OCI-LY7 (cell line): ENCODE results near the gene MBD3. TPM values are rescaled to one million over a fixed set of nuclear protein-coding genes. Genes with fewer than 3 reads are reported as not detected.

Source experiments
- BruUV-seq: library from RNA; stranded (reverse); fragments of 400-500 nt; replicated peaks from 2 replicates; lab custom pipeline; 2021; lab: Mats Ljungman, UMichigan
- CTCF ChIA-PET: fragments of 300-600 bp; sonication (Branson Sonifier 250); formaldehyde crosslinking; loops from one replicate; lab custom pipeline; 2022; ENCODE audit warnings: antibody characterized with exemption; ENCODE audit not compliant: unreplicated experiment; lab: Charles Lee
- POLR2A ChIA-PET: fragments of 300-600 bp; sonication (Branson Sonifier 250); formaldehyde crosslinking; loops from one replicate; lab custom pipeline; 2022; ENCODE audit warnings: antibody characterized with exemption; lab: Charles Lee
- DNase-seq: peaks from one replicate; pipeline ENCODE4 v3.0.0-alpha.2; 2015; ENCODE audit warnings: low spot score
- H2AFZ ChIP-seq: fragments of 200-600 bp; sonication (generic), shearing (Covaris generic); 2 replicates; pipeline ENCODE4 v1.6.1; 2014; ENCODE audit warnings: mild to moderate bottlenecking, antibody characterized with exemption, low read length, moderate library complexity
- H3K27ac ChIP-seq: fragments of 200-600 bp; sonication (generic); 2 replicates; pipeline ENCODE4 v1.5.1; 2014; ENCODE audit warnings: mixed run types, low read depth, mild to moderate bottlenecking, moderate library complexity, low read length, inconsistent platforms; ENCODE audit not compliant: poor library complexity, severe bottlenecking
- H3K36me3 ChIP-seq: fragments of 200-600 bp; sonication (generic); 2 replicates; pipeline ENCODE4 v1.6.1; 2014; ENCODE audit warnings: mild to moderate bottlenecking, antibody characterized with exemption, low read length, moderate library complexity, mixed read lengths; ENCODE audit not compliant: insufficient read depth
- H3K4me1 ChIP-seq: fragments of 200-600 bp; sonication (generic); 2 replicates; pipeline ENCODE4 v1.5.1; 2014; ENCODE audit warnings: mild to moderate bottlenecking, low read length; ENCODE audit not compliant: insufficient read depth, poor library complexity, severe bottlenecking
- H3K4me2 ChIP-seq: fragments of 200-600 bp; sonication (generic); 2 replicates; pipeline ENCODE4 v1.6.1; 2014; ENCODE audit warnings: mild to moderate bottlenecking, low read length
- H3K4me3 ChIP-seq: fragments of 200-600 bp; sonication (generic); 2 replicates; pipeline ENCODE4 v1.5.1; 2014; ENCODE audit warnings: mild to moderate bottlenecking, low read depth, low read length; ENCODE audit not compliant: poor library complexity, severe bottlenecking
- H3K79me2 ChIP-seq: fragments of 200-600 bp; sonication (generic); 2 replicates; pipeline ENCODE4 v1.6.1; 2016; ENCODE audit warnings: low read depth, mild to moderate bottlenecking, low read length, moderate library complexity, mixed read lengths; ENCODE audit not compliant: insufficient read depth
- H3K9me2 ChIP-seq: fragments of 200-600 bp; sonication (generic); 2 replicates; pipeline ENCODE4 v1.6.1; 2016; ENCODE audit warnings: mild to moderate bottlenecking, low read length, mixed read lengths; ENCODE audit not compliant: insufficient read depth
- H3K9me3 ChIP-seq: fragments of 200-600 bp; sonication (generic); 2 replicates; pipeline ENCODE4 v1.6.1; 2014; ENCODE audit warnings: mild to moderate bottlenecking, mixed run types, low read length, mixed read lengths
- H4K20me1 ChIP-seq: fragments of 200-600 bp; sonication (generic); 2 replicates; pipeline ENCODE4 v1.6.1; 2014; ENCODE audit warnings: mild to moderate bottlenecking, antibody characterized with exemption, low read length, moderate library complexity, mixed read lengths; ENCODE audit not compliant: insufficient read depth
- CTCF ChIP-seq: fragments of 200-600 bp; sonication (generic); conservative IDR thresholded peaks from 2 replicates; pipeline ENCODE4 v1.5.1; 2014; ENCODE audit warnings: mild to moderate bottlenecking, antibody characterized with exemption, low read length, moderate library complexity, mixed read lengths
- EZH2phosphoT487 ChIP-seq: fragments of 200-600 bp; sonication (generic); IDR thresholded peaks from 2 replicates; pipeline ENCODE4 v1.6.1; 2018; ENCODE audit warnings: low read depth, borderline replicate concordance, mild to moderate bottlenecking, mixed run types, antibody characterized with exemption, low read length, moderate library complexity, mixed read lengths
- intact Hi-C: fragments of 100-400 bp; cut with micrococcal nuclease; formaldehyde crosslinking; loops from one replicate; pipeline ENCODE4 v1.10.0; 2022; ENCODE audit not compliant: unreplicated experiment
- total RNA-seq, 2 experiments: library from RNA; depleted of rRNA in 1 of 2; stranded (reverse); fragments of >200 nt in 1 of 2; shearing (Covaris generic) in 1 of 2; gene quantifications; 2 replicates each; pipeline ENCODE4 v1.2.3, GENCODE V29; 2014 to 2022

Gene MBD3
- total RNA-seq, 2 experiments from 2014 or later, result 168 to 172 TPM

DNA sequence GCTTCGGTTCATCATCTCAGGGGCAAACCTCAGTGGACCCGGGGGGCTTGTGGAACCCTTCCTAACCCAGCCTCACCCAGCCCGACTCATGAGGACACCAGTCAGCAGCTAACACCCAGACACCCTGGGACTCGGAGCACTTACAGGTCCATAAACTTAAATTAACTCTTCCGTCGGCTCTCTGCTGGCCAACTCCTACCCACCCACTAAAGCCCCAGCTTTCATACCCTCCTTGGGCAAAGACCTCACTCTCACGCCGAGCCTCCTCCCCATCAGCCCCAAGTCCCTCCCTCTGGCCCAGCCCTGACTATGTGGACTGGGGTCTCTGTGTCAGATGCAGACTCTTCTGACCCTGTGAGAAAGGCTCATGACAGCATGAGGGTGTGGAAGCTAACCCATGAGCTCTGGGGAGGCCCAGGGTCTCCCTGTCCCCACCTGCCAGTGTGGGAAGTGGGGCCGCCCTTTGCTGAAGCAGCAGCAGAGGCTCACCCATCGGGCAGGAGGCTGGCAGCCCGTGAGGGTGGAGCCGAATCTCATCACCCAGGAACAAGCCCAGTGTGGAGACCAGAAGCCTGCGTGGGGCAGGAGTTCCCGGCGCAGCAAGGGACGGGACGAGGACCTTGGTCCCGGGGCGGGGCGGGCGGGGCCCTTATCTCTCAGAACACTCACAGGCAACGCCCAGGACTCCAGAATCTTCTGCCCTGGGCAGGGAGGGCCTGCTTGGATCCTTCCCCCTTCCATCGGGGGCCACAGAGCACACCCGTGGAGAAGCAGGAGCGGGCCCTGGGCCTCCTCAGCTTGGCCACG, 40.0 kb upstream of the MBD3 start:
- H3K79me2 ChIP-seq, result peaks cover 81% of the 10 kb centered on the region
- H3K9me2 ChIP-seq, result no peaks in the 10 kb centered on the region
- TF ChIP-seq CTCF (no peak), EZH2phosphoT487 (no peak)
- no peak overlapping the region for H3K27ac ChIP-seq
- CTCF ChIA-PET, result no interaction called here
- no peak for DNase-seq
- intact Hi-C loops, result no loop called here
- H3K4me3 ChIP-seq, result no peak overlapping the region
- POLR2A ChIA-PET, result no interaction called here
- no peak overlapping the region for H2AFZ ChIP-seq
- H3K4me1 ChIP-seq, result no peaks in the 10 kb centered on the region
- peaks cover 88% of the 10 kb centered on the region for H3K36me3 ChIP-seq
- H4K20me1 ChIP-seq, result peaks cover 28% of the 10 kb centered on the region
- no peak overlapping the region for H3K4me2 ChIP-seq
- H3K9me3 ChIP-seq, result no peaks in the 10 kb centered on the region
- BruUV-seq, result no TSS peak

DNA sequence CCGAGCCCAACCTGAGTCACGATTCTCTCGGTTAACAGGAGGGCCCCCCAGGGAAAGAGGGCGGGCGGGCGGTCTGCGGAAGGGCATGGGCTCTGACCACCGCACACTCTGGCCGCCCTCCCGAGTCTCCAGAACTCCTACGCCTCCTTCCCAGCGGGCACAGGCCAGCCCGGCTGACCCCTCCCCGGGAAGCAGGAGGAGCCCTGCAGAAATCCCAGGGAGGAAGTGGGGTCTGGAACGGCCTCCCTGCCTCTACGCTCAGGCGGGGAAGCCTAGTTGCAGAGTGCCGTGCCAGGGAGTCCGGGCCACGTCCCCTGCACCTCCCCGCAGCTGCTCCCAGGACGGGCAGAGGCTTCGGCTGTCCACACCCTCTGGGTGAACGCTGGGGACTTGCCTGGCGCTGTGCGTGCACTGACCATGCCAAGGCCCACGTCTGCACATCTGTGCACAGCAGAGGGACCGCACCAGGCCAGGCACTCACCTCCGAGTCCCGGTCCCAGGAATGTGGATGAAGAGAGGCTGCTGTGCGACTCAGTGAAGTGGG, 39.0 kb upstream of the MBD3 start:
- Histone ChIP-seq H3K9me2 (no peaks in the 10 kb centered on the region), H4K20me1 (peaks cover 23% of the 10 kb centered on the region), H3K9me3 (no peaks in the 10 kb centered on the region), H3K36me3 (peaks cover 87% of the 10 kb centered on the region), H3K4me2 (no peak overlapping the region), H3K79me2 (peaks cover 71% of the 10 kb centered on the region), H3K4me3 (no peak overlapping the region), H3K4me1 (no peaks in the 10 kb centered on the region), H3K27ac (no peak overlapping the region), H2AFZ (no peak overlapping the region)
- ChIA-PET CTCF (no interaction called here), POLR2A (no interaction called here)
- DNase-seq, result no peak
- intact Hi-C loops, result no loop called here
- TF ChIP-seq CTCF (no peak), EZH2phosphoT487 (no peak)
- no TSS peak for BruUV-seq

DNA sequence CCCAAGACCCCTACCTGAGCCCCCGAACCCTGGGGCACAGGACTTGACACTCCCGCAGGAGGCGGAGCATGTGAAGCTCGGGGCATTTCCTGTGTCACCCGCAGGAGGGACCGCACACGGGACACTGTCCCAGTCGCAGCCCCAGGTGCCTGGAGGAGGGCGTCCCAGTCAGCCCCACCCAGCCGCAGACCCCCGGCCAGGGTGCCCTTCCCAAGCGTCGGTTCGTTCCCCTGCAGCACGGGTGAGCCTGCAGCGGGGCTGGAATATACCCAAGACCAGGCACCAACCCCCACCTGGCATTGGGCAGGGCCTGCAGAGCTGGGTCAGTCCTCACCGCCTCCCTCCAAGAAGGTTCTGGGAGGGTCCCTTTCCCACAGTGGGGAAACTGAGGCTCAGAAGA, 38.1 kb upstream of the MBD3 start:
- no TSS peak for BruUV-seq
- DNase-seq, result no peak
- Histone ChIP-seq H3K9me2 (no peaks in the 10 kb centered on the region), H3K9me3 (no peaks in the 10 kb centered on the region), H3K27ac (no peak overlapping the region), H4K20me1 (peaks cover 23% of the 10 kb centered on the region), H3K79me2 (peaks cover 63% of the 10 kb centered on the region), H2AFZ (no peak overlapping the region), H3K36me3 (peaks cover 87% of the 10 kb centered on the region), H3K4me2 (no peak overlapping the region), H3K4me3 (no peak overlapping the region), H3K4me1 (no peaks in the 10 kb centered on the region)
- no peak for TF ChIP-seq EZH2phosphoT487
- intact Hi-C loops, result no loop called here
- ChIA-PET CTCF (no interaction called here), POLR2A (no interaction called here)
